ENCODE data around the gene TBX21. TPM values are rescaled to one million over a fixed set of nuclear protein-coding genes. Genes with fewer than 3 reads are reported as not detected.
"Not testable (repeated sequence)": the region's sequence is repeated elsewhere in the genome, so short reads cannot be mapped to it uniquely, and the experiment has no call there.

The TBX21 gene
- total RNA-seq, 1 donor from 2014 or later: not detected

GRCh38 chr17:47730681-47731080 is 2.4 kb upstream of the TBX21 start:
- no peak for DNase-seq (ENCODE audit: low read depth, low spot score)

DNA sequence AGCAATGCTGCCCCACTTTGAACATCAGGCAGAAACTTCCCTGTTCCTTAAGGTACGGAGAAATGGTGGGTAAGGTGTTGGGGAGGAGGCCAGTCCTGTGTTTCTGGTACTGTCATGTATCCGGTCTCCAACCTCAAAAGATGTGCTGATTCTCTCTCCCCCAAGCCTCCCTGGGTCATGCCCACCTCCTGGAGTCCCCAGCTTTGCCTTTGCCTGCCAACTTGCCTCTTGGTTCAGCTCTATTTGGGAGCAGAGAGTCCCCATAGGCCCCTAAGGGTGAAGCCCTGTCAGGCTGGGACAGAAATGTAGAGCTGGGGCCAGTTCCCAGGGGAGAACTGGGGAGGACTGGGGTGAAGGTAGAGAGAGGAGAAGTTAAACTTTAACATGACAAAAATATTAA is 1.6 kb upstream of the TBX21 start:
- DNase-seq (ENCODE audit: low read depth, low spot score): no peak

DNA sequence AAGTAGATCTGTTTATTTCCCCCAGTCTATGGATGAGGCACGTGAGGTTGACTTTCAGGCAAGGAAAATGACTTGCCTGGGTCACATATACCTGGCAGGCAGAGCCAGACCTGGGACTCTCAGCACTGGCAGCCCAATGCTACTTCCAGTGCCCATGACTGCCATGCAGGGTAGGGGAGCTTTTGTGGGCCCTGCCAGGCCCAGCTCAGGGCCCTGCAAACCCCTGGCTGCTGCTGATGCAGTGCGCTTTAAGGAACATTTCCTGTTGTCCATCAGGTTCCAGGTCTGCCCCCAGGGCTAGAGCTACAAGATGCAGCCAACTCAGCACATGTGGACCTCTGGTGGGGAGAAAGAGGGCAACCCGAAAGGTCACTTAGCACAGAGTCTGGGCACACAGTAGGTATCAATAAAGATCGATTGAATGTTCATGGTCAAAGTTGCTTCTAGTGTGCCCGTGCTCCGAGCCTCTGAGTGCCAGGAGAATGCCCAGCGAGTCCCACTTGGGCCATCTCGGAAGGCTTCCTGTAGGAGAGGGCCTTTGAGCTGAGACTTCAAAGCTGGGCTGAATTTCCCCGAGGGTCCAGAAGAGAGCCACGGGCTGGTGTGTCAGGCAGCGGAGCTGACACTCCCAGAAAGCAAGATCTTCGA is 513 bp upstream of the TBX21 start:
- DNase-seq (ENCODE audit: low read depth, low spot score): no peak

GRCh38 chr17:47733674-47734410 is 806 bp downstream of the TBX21 start:
- no peak for DNase-seq (ENCODE audit: low read depth, low spot score)

DNA sequence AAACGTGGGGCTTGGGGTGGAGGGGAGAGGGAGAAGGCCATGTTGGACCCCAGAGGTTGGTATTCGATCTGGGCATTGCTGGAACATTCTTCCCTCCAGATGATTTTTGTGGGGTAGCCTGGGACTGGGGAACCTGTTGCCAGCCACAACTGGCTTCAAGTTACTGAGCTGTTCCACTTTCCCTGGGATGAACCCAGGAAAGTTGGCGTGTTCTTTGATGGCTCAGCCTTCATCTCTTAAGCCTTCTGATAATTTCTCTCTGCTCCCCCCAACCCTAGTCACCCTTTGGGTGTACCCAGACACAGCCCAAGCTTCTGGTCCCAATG is 2.1 kb downstream of the TBX21 start:
- DNase-seq (ENCODE audit: low read depth, low spot score): no peak

GRCh38 chr17:47735536-47736011 is 2.5 kb downstream of the TBX21 start:
- DNase-seq (ENCODE audit: low read depth, low spot score): no peak

DNA sequence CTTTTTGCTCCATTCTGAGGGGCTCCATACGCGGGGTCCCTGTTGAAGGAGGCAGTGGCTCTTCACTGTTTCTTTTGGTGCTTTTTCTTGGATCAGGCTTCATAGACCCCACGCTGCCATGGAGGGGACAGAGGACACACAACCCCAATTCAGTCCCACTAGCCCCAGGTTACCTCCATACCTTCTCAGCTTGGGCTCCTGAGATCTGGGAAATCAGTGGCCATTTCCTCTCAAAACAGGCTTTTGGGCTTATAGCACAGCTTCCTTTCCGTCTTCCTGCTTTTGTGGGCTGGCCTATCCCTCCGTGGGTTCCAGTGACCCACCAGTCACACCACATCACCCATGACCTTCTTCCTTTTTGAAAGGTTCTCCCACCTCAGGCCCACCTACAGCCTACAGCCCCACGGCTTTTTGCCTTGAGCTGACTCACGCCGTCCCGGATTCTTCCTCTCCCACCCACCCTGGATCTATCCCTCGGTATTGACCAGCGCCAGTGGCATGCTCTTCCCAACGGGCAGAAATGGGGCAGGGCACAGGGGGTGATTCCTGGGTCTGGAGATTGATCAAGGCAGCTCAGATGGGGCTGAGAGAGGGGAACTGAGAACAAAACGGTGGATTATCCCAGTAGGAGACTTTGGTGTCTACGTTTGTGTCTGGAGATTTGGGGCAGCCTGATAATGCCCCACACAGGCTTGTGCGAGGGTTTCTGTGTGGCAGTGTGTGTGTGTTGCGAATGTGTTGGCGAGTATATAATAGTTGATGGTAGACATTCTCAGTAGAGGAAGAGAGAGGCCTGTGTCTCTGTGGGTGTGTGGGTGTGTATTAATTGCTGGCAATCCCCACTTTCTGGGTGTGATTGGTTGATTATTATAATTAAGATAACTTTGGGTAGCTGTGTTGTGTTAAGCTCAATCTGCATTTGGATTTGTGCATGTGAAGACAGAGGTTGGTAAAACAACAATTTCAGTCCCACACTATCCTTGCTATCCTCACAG is 3.8 kb downstream of the TBX21 start:
- no peak for DNase-seq (ENCODE audit: low read depth, low spot score)

DNA sequence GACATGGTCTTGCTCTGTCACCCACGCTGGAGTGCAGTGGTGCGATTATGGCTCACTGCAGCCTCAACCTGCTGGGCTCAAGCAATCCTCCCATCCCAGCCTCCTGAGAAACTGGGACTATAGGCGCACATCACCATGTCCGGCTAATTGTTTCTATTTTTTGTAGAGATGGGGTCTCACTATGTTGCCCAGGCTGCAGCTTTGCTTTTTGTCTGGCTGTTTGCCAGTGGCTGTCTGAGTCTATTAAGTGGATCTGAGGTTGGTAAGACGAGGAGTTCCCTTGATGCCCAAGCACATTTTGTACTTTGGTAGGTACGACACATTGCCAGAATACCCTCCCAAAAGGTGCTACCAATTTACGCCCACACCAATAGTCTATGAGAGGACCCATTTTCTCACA is 5.1 kb downstream of the TBX21 start:
- no peak for DNase-seq (ENCODE audit: low read depth, low spot score)

- DNase-seq (ENCODE audit: low read depth, low spot score): no peak
These were observed 6.1 kb downstream of the TBX21 start for GRCh38 chr17:47739150-47739549.

DNA sequence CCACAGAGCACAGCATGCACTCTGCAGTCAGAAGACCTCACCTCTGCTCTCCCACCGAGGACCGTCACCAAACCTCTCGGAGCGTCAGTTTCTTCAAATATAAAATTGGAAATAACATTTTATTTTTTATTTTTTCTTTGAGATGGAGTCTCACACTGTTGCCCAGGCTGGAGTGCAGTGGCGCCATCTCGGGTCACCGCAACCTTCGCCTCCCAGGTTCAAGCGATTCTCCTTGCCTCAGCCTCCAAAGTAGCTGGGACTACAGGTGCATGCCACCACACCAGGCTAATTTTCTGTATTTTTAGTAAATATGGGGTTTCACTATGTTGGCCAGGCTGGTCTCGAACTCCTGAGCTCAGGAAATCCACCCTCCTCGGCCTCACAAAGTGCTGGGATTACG is 6.9 kb downstream of the TBX21 start:
- not testable (repeated sequence) for DNase-seq (ENCODE audit: low read depth, low spot score)

DNA sequence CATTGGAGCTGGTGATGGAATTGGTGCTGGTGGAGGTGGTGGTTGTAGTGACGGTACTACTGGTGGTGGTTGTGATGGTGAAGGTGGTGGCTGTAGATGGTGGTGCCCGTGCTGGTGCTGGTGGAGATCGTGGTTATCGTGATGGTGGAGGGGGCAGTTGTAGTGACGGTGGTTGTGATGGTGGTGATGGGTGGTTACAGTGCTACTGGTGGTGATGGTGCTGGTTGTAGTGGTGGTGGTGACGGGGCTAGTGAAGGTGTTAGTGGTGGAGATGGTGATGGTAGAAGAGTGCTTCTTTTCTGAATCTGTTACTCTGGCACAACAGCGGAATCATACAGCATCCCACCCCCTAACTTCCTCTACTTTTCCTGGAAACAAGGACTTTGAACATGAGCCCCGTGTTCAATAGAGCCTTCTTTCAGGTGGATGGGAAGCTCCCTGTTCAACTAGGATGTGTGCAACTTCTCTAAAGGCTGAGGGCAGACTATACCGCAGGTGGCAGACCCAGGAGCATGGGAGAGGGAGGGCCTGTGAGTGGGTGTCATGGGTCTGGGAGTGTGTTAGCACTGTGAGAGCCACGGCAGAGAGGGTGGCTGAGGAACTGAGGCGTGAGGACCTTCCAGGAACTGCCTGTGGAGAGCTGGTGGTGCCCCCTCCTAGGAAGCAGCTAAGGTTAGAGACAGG is 8.2 kb downstream of the TBX21 start:
- no peak for DNase-seq (ENCODE audit: low read depth, low spot score)

- no peak for DNase-seq (ENCODE audit: low read depth, low spot score)
These were observed 8.7 kb downstream of the TBX21 start for GRCh38 chr17:47741793-47742145.

GRCh38 chr17:47742319-47743181 is 9.5 kb downstream of the TBX21 start:
- DNase-seq (ENCODE audit: low read depth, low spot score): no peak

DNA sequence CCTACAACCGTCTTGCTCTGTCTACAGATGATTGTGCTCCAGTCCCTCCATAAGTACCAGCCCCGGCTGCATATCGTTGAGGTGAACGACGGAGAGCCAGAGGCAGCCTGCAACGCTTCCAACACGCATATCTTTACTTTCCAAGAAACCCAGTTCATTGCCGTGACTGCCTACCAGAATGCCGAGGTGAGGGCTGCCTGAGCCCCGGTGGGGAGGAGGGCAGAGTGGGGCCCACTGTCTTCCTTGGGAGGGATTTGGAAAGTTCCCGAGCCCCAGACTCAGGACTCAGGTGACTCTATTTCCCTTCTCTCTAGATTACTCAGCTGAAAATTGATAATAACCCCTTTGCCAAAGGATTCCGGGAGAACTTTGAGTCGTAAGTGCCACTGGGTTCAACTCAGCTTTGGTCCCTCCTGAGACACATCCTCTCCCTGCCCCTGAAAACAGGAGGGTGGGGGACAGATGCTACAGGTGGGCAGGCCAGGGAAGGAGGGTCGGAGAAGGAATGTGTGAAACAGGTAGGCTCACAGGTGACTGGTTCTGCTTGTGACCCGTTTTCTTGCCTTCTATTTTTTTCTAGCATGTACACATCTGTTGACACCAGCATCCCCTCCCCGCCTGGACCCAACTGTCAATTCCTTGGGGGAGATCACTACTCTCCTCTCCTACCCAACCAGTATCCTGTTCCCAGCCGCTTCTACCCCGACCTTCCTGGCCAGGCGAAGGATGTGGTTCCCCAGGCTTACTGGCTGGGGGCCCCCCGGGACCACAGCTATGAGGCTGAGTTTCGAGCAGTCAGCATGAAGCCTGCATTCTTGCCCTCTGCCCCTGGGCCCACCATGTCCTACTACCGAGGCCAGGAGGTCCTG is 11.4 kb downstream of the TBX21 start:
- DNase-seq (ENCODE audit: low read depth, low spot score): no peak

- no peak for DNase-seq (ENCODE audit: low read depth, low spot score)
These were observed 12.0 kb downstream of the TBX21 start for GRCh38 chr17:47745037-47745380.

GRCh38 chr17:47751471-47751870 is 18.4 kb downstream of the TBX21 start:
- DNase-seq (ENCODE audit: low read depth, low spot score): no peak

GRCh38 chr17:47757386-47757785 is 24.4 kb downstream of the TBX21 start:
- DNase-seq (ENCODE audit: low read depth, low spot score): no peak

GRCh38 chr17:47760409-47761140 is 27.5 kb downstream of the TBX21 start:
- no peak for DNase-seq (ENCODE audit: low read depth, low spot score)

- DNase-seq (ENCODE audit: low read depth, low spot score): no peak
These were observed 29.7 kb downstream of the TBX21 start for GRCh38 chr17:47762728-47763127.

All from pulmonary artery endothelial cell (primary cell).